HUES6 (cell line): Measurements from ENCODE around the gene FBXO9.

ENCODE experiments used
- H3K27ac ChIP-seq: 2 replicates; pipeline ENCODE4 v1.7.0; 2013; ENCODE audit warnings: low read depth, mild to moderate bottlenecking, low read length, inconsistent platforms
- H3K27me3 ChIP-seq: 2 replicates; pipeline ENCODE4 v1.6.1; 2013; ENCODE audit warnings: low read length; ENCODE audit not compliant: control insufficient read depth, insufficient read depth
- H3K36me3 ChIP-seq: 2 replicates; pipeline ENCODE4 v1.6.1; 2013; ENCODE audit warnings: low read length; ENCODE audit not compliant: control insufficient read depth, insufficient read depth
- H3K4me1 ChIP-seq: 2 replicates; pipeline ENCODE4 v1.6.1; 2013; ENCODE audit warnings: low read length; ENCODE audit not compliant: control insufficient read depth, insufficient read depth
- H3K4me3 ChIP-seq: 2 replicates; pipeline ENCODE4 v1.5.1; 2013; ENCODE audit warnings: low read depth, low read length
- H3K9ac ChIP-seq: one replicate; pipeline ENCODE4 v1.6.1; 2013; ENCODE audit warnings: mild to moderate bottlenecking, low read length
- H3K9me3 ChIP-seq: 2 replicates; pipeline ENCODE4 v1.6.1; 2013; ENCODE audit warnings: low read depth, low read length; ENCODE audit not compliant: control insufficient read depth, insufficient read depth

The FBXO9 gene

DNA sequence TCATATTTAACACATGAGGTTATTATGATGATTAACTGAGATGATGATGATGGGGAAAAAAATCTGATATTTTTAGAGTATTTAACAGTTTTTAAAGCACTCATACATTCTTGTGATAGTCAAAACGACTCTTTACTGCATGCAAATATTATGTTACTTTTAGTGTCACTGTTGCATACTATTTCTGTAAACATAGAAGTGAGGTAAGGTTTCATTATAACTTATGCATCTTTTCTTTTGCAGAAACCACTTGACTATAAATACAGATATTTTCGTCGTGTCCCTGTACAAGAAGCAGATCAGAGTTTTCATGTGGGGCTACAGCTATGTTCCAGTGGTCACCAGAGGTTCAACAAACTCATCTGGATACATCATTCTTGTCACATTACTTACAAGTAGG, 30.1 kb downstream of the FBXO9 start:
- no peaks in the 10 kb centered on the region for H3K9me3 ChIP-seq
- no peaks in the 10 kb centered on the region for H3K4me1 ChIP-seq
- no peak overlapping the region for H3K4me3 ChIP-seq
- H3K27me3 ChIP-seq, result no peaks in the 10 kb centered on the region
- H3K27ac ChIP-seq, result no peak overlapping the region
- no peak overlapping the region for H3K9ac ChIP-seq
- H3K36me3 ChIP-seq, result peaks cover 80% of the 10 kb centered on the region

DNA sequence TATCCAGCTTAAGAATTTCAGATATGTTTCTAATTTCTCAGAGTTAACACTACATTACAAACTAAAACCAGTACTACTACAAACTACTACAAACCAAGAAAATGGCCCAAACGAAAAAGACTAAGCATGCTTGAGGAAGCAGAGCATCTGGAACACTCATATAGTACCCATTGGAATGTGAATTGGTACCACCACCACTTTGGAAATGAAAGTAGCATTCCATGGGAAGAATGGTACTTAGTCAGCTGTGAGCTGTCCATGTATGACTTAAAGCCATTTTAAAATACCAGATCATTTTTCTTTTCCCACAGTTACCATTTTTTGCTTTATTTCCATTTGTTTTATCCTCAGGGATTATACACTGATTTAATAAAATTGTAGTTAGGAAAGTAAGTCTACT, 30.5 kb downstream of the FBXO9 start:
- Histone ChIP-seq H3K27me3 (no peaks in the 10 kb centered on the region), H3K4me1 (no peaks in the 10 kb centered on the region), H3K36me3 (peaks cover 77% of the 10 kb centered on the region), H3K9ac (no peak overlapping the region), H3K27ac (no peak overlapping the region), H3K4me3 (no peak overlapping the region), H3K9me3 (no peaks in the 10 kb centered on the region)

DNA sequence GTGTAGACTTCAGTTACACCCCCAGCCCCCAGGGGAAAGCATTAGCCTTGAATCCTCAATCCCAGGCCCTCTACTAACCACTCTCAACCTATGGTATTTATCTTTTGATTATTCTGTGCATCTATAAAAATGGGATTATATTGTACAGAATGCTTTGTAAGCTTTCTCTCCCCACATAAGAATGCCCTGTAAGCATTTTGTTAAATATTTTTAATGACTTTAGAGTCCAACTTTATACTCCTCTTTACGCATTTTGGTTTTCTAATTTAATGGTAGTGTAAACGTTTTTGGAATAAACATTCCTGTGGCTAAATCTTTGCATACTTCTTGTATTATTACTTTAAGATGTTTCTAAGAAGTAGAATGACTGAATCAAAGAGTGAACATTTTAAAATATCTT, 35.4 kb downstream of the FBXO9 start:
- no peaks in the 10 kb centered on the region for H3K27me3 ChIP-seq
- H3K4me1 ChIP-seq, result no peaks in the 10 kb centered on the region
- no peaks in the 10 kb centered on the region for H3K9me3 ChIP-seq
- H3K36me3 ChIP-seq, result peaks cover 45% of the 10 kb centered on the region
- H3K4me3 ChIP-seq, result no peak overlapping the region
- no peak overlapping the region for H3K27ac ChIP-seq
- H3K9ac ChIP-seq, result no peak overlapping the region

DNA sequence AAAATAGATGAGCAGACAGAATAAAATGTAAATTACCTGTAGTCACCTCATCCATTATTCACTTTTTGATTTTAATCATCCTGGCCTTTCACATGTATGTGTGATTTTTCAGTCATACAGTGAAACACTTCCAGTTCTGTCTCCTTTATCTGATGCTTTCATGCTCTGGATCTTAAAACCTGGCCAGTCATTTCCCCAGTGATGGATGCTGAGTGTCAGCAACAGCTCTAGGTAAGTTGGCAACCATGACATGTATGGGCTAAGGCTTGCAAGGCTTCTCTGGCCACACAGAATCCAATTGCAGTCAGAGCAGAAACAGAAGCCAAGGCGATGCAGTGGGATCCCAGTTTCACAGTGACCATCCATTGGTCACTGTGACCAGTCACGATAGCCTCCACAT, 35.8 kb downstream of the FBXO9 start:
- Histone ChIP-seq H3K36me3 (peaks cover 41% of the 10 kb centered on the region), H3K27me3 (no peaks in the 10 kb centered on the region), H3K9ac (no peak overlapping the region), H3K4me1 (no peaks in the 10 kb centered on the region), H3K27ac (no peak overlapping the region), H3K9me3 (no peaks in the 10 kb centered on the region), H3K4me3 (no peak overlapping the region)

DNA sequence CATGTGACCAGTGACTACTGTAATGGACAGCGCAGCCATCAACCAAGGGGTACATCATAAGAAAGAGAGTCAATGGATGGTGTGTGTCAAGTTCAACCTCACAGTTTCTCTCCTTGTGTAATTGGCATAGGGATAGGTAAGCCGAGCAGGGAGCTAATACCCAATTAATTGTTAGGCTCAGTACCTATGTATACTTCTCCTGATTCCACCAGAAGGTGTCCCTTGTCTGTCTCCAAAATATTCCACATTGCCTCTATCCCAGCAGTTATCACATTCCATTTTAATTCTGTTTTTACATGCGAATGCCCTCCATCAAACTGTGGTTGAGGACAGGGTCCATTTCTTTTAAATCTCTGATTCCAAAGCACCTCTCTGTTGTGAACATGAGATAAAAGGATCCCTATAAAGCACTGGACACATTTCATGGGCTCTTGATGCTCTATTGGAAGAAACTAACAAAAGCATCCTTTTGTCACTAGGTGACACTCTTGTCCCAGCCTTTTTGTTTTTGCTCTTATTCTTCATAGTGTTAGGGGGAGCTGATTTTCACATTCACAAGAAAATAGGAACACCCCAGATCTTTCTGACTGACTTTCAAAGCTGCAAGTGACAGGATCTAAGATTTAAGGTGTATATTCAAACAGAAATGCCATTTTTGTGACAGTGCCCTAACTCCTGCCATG, 38.9 kb downstream of the FBXO9 start:
- H3K27ac ChIP-seq, result no peak overlapping the region
- H3K36me3 ChIP-seq, result peaks cover 12% of the 10 kb centered on the region
- no peaks in the 10 kb centered on the region for H3K27me3 ChIP-seq
- H3K4me3 ChIP-seq, result no peak overlapping the region
- no peak overlapping the region for H3K9ac ChIP-seq
- H3K9me3 ChIP-seq, result no peaks in the 10 kb centered on the region
- H3K4me1 ChIP-seq, result no peaks in the 10 kb centered on the region

DNA sequence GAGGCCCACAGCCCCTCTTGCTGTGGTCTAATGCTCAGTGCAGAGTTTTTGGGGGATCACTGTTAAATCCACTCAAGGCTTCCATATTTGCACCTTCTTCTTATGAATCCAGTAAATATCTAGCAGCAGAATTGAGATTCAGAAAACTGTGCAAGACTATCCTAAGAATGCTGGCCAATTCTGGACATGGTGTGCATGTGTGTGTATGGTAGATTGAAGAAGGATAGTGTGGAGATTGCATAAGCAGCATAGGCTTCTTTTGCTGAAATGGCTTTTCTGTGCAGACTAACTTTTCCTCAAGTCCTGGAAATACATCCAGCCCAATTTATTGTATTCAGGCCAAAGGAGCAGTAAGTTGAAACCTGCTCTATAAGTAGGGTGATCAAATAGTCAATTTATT, 39.7 kb downstream of the FBXO9 start:
- H3K27me3 ChIP-seq, result no peaks in the 10 kb centered on the region
- no peaks in the 10 kb centered on the region for H3K4me1 ChIP-seq
- H3K4me3 ChIP-seq, result no peak overlapping the region
- no peak overlapping the region for H3K9ac ChIP-seq
- peaks cover 12% of the 10 kb centered on the region for H3K36me3 ChIP-seq
- no peak overlapping the region for H3K27ac ChIP-seq
- no peaks in the 10 kb centered on the region for H3K9me3 ChIP-seq

GRCh38 chr6:53107091-53107490, 41.9 kb downstream of the FBXO9 start:
- H3K4me1 ChIP-seq, result no peaks in the 10 kb centered on the region
- H3K27me3 ChIP-seq, result no peaks in the 10 kb centered on the region
- H3K4me3 ChIP-seq, result no peak overlapping the region
- peaks cover 1% of the 10 kb centered on the region for H3K36me3 ChIP-seq
- no peaks in the 10 kb centered on the region for H3K9me3 ChIP-seq
- no peak overlapping the region for H3K27ac ChIP-seq
- no peak overlapping the region for H3K9ac ChIP-seq

DNA sequence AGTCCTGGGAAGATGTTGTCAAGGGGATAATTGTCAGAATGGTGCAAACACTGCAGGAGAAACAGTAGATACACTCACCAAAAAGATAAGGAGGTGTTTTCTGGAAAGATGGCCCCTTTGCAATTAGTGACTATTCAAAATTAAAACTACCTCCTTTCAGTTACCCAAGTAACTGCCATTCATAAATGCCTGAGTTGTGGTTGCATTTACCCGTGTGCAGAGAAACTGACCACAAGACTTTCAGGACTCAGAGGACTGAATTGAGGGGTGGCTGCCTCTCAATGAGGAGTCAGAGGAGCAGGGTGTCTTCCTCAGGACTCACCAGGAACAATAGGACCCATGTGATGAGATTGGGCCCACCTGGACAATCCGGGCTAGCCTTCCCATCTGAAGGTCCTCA, 44.4 kb downstream of the FBXO9 start:
- Histone ChIP-seq H3K4me1 (no peaks in the 10 kb centered on the region), H3K27ac (no peak overlapping the region), H3K9ac (no peak overlapping the region), H3K9me3 (no peaks in the 10 kb centered on the region), H3K4me3 (no peak overlapping the region), H3K27me3 (no peaks in the 10 kb centered on the region), H3K36me3 (no peaks in the 10 kb centered on the region)

- Histone ChIP-seq H3K36me3 (no peaks in the 10 kb centered on the region), H3K9me3 (no peaks in the 10 kb centered on the region), H3K4me3 (no peak overlapping the region), H3K4me1 (no peaks in the 10 kb centered on the region), H3K27ac (no peak overlapping the region), H3K27me3 (no peaks in the 10 kb centered on the region), H3K9ac (no peak overlapping the region)
Measured at GRCh38 chr6:53111865-53112264, 46.7 kb downstream of the FBXO9 start.

GRCh38 chr6:53112404-53112803, 47.2 kb downstream of the FBXO9 start:
- H3K9me3 ChIP-seq, result no peaks in the 10 kb centered on the region
- H3K4me3 ChIP-seq, result no peak overlapping the region
- H3K4me1 ChIP-seq, result no peaks in the 10 kb centered on the region
- H3K36me3 ChIP-seq, result no peaks in the 10 kb centered on the region
- no peak overlapping the region for H3K27ac ChIP-seq
- H3K27me3 ChIP-seq, result no peaks in the 10 kb centered on the region
- no peak overlapping the region for H3K9ac ChIP-seq

- Histone ChIP-seq H3K36me3 (no peaks in the 10 kb centered on the region), H3K4me1 (no peaks in the 10 kb centered on the region), H3K9ac (no peak overlapping the region), H3K4me3 (no peak overlapping the region), H3K27ac (no peak overlapping the region), H3K9me3 (no peaks in the 10 kb centered on the region), H3K27me3 (no peaks in the 10 kb centered on the region)
Measured at GRCh38 chr6:53112871-53113270, 47.7 kb downstream of the FBXO9 start.

DNA sequence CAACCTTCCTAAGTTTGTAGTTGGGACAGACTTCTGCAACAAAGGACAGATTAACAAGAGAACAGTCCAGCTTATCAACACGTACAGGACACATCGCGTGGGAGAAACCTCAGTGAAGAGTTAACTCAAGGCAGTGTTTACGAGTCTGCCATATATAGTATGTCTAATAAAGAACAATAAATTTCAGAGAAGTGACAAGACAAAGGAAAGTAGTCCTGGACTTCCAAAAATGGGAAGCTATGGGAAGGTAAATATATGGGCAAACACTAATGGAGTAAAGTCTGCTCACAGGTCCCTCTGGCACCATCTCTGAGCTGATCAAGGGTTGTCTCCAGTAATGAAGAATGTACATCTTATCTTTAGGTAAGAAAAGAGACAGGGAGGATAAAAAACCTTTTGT, 48.5 kb downstream of the FBXO9 start:
- H3K9me3 ChIP-seq, result no peaks in the 10 kb centered on the region
- no peak overlapping the region for H3K9ac ChIP-seq
- H3K27me3 ChIP-seq, result no peaks in the 10 kb centered on the region
- H3K4me1 ChIP-seq, result peaks cover 2% of the 10 kb centered on the region; the same call in 1 of the 2 replicates
- no peaks in the 10 kb centered on the region for H3K36me3 ChIP-seq
- no peak overlapping the region for H3K27ac ChIP-seq
- no peak overlapping the region for H3K4me3 ChIP-seq
